Tibial nerve (tissue), 4 donors: ENCODE data around the gene ACY1.

ENCODE experiments used
- CTCF ChIP-seq, 5 experiments: fragments of 200-600 bp in 3 of 5; fragments of 450-650 bp in 2 of 5; sonication (generic) in 3 of 5; IDR thresholded peaks; one replicate each; pipeline ENCODE4 v1.5.1; 2016 to 2019; ENCODE audit warnings: antibody characterized with exemption in 5 of 5, mild to moderate bottlenecking in 3 of 5, moderate library complexity in 2 of 5
- EP300 ChIP-seq, 2 donors: sonication (generic); formaldehyde crosslinking; IDR thresholded peaks; one replicate each; pipeline ENCODE4 v1.6.1; 2017; ENCODE audit warnings: antibody characterized with exemption in 2 of 2, mild to moderate bottlenecking in 1 of 2
- POLR2A ChIP-seq, 2 donors: fragments of 450-650 bp; IDR thresholded peaks; one replicate each; pipeline ENCODE4 v1.6.1; 2017; ENCODE audit warnings: antibody characterized with exemption in 2 of 2, mild to moderate bottlenecking in 2 of 2, moderate library complexity in 2 of 2

GRCh38 chr3:51966016-51966415 is 17.3 kb upstream of the ACY1 start:
- TF ChIP-seq CTCF (IDR thresholded peaks at IDR 0.05) (no peak), POLR2A (IDR thresholded peaks at IDR 0.05) (no peak), EP300 (IDR thresholded peaks at IDR 0.05) (peak in 1 of 2 donors; percentile 61)
